ENCODE results near the gene LIPT1.

GRCh38 chr2:99184811-99185210 lies 30.0 kb downstream of the LIPT1 start:
- TF ChIP-seq REST (IDR thresholded peaks at IDR 0.05; ENCODE audit: insufficient read depth in 1 of 2, low read depth in 2 of 2, low read length in 2 of 2) (no peak), POLR2AphosphoS5 (IDR thresholded peaks at IDR 0.05; ENCODE audit: low read depth, low read length) (no peak), TAF1 (IDR thresholded peaks at IDR 0.05; ENCODE audit: borderline replicate concordance, insufficient read depth, low read length) (no peak), SIN3A (IDR thresholded peaks at IDR 0.05; ENCODE audit: borderline replicate concordance, insufficient read depth, low read length) (no peak)
